Measurements from ENCODE around the gene DYNC1H1. TPM values are rescaled to one million over a fixed set of nuclear protein-coding genes. Genes with fewer than 3 reads are reported as not detected.

The DYNC1H1 gene
- polyA plus RNA-seq, 1 donor from 2014 or later = 298 TPM

GRCh38 chr14:102097441-102098135 lies 133.2 kb downstream of the DYNC1H1 start:
- Histone ChIP-seq H3K4me2 (ENCODE audit: low read length) (no peak overlapping the region), H3K36me3 (ENCODE audit: insufficient read depth, low read length) (no peaks in the 10 kb centered on the region), H3K27me3 (ENCODE audit: insufficient read depth, low read depth, low read length) (no peaks in the 10 kb centered on the region), H3K79me2 (replicated peaks; ENCODE audit: insufficient read depth, low read length) (no peaks in the 10 kb centered on the region), H3K4me3 (ENCODE audit: low read length) (no peak overlapping the region), H3K9me3 (ENCODE audit: low read length) (no peaks in the 10 kb centered on the region), H2AFZ (ENCODE audit: low read depth, low read length) (no peak overlapping the region), H3F3A (ENCODE audit: insufficient read depth, low read length, poor library complexity, severe bottlenecking) (no peaks in the 10 kb centered on the region), H4K20me1 (ENCODE audit: insufficient read depth) (no peaks in the 10 kb centered on the region), H3K27ac (ENCODE audit: low read length) (no peak overlapping the region), H3K9me2 (ENCODE audit: insufficient read depth, low read length) (no peaks in the 10 kb centered on the region), H3K9ac (ENCODE audit: low read length) (no peak overlapping the region)
- no peak for TF ChIP-seq REST (IDR thresholded peaks at IDR 0.05; ENCODE audit: borderline replicate concordance)
- TF ChIP-seq EZH2 (IDR thresholded peaks at IDR 0.05; ENCODE audit: borderline replicate concordance, insufficient read depth, low read length, poor library complexity, severe bottlenecking) = no peak
- no peak for TF ChIP-seq CTCF (IDR thresholded peaks at IDR 0.05; ENCODE audit: poor library complexity, severe bottlenecking)
- no peak for TF ChIP-seq RAD21 (conservative IDR thresholded peaks at IDR 0.05)
- no peak for TF ChIP-seq EP300 (conservative IDR thresholded peaks at IDR 0.05; ENCODE audit: poor library complexity, severe bottlenecking)

DNA sequence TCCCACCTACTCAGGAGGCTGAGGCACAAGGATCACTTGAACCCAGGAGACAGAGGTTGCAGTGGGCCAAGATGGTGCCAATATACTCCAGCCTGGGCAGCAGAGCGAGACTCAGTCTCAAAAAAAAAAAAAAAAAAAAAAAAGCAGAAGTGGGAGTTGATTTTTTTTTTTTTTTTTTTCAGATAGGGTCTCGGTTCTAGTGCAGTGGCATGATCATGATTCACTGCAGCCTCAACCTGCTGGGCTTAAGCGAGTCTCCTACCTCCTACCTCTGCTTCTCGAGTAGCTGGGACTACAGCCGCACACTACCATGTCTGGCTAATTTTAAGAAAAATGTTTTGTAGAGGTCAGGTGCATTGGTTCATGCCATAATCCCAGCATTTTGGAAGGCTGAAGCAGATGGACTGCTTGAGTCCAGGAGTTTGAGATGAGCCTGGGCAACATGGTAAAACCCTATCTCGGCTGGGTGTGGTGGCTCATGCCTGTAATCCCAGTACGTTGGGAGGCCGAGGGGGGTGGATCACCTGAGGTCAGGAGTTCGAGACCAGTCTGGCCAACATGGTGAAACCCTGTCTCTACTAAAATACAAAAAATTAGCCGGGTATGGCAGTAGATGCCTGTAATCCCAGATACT lies 138.8 kb downstream of the DYNC1H1 start:
- TF ChIP-seq REST (IDR thresholded peaks at IDR 0.05; ENCODE audit: borderline replicate concordance) (no peak), TAF1 (IDR thresholded peaks at IDR 0.05; ENCODE audit: low read depth) (no peak), POLR2AphosphoS5 (IDR thresholded peaks at IDR 0.05) (no peak), SMC3 (conservative IDR thresholded peaks at IDR 0.05; ENCODE audit: poor library complexity) (no peak), MXI1 (conservative IDR thresholded peaks at IDR 0.05; ENCODE audit: poor library complexity, severe bottlenecking) (no peak), EP300 (conservative IDR thresholded peaks at IDR 0.05; ENCODE audit: poor library complexity, severe bottlenecking) (no peak), EZH2 (IDR thresholded peaks at IDR 0.05; ENCODE audit: borderline replicate concordance, insufficient read depth, low read length, poor library complexity, severe bottlenecking) (no peak), RAD21 (conservative IDR thresholded peaks at IDR 0.05) (no peak), CTCF (IDR thresholded peaks at IDR 0.05; ENCODE audit: poor library complexity, severe bottlenecking) (no peak)

More for the DNA sequence above, 138.8 kb downstream of the DYNC1H1 start:
- Histone ChIP-seq H3K9ac (ENCODE audit: low read length) (no peak overlapping the region), H3K27ac (ENCODE audit: low read length) (no peak overlapping the region), H3K27me3 (ENCODE audit: insufficient read depth, low read depth, low read length) (no peaks in the 10 kb centered on the region), H3K79me2 (replicated peaks; ENCODE audit: insufficient read depth, low read length) (no peaks in the 10 kb centered on the region), H4K20me1 (ENCODE audit: insufficient read depth) (no peaks in the 10 kb centered on the region), H3K36me3 (ENCODE audit: insufficient read depth, low read length) (no peaks in the 10 kb centered on the region), H3K9me3 (ENCODE audit: low read length) (no peaks in the 10 kb centered on the region), H2AFZ (ENCODE audit: low read depth, low read length) (no peak overlapping the region), H3F3A (ENCODE audit: insufficient read depth, low read length, poor library complexity, severe bottlenecking) (no peaks in the 10 kb centered on the region), H3K4me2 (ENCODE audit: low read length) (no peak overlapping the region), H3K4me3 (ENCODE audit: low read length) (no peak overlapping the region), H3K9me2 (ENCODE audit: insufficient read depth, low read length) (no peaks in the 10 kb centered on the region)
